Measurements from ENCODE around the gene MAP3K12.

GRCh38 chr12:53483979-53484377 is 15.3 kb downstream of the MAP3K12 start:
- TF ChIP-seq POLR2AphosphoS5 (IDR thresholded peaks at IDR 0.05; ENCODE audit: insufficient read depth in 1 of 2, low read depth in 1 of 2) = no peak
- no peak for TF ChIP-seq CTCF (IDR thresholded peaks at IDR 0.05)

Measured in vagina (tissue), 2 donors.